ENCODE data around the gene TSHR.

The TSHR gene

DNA sequence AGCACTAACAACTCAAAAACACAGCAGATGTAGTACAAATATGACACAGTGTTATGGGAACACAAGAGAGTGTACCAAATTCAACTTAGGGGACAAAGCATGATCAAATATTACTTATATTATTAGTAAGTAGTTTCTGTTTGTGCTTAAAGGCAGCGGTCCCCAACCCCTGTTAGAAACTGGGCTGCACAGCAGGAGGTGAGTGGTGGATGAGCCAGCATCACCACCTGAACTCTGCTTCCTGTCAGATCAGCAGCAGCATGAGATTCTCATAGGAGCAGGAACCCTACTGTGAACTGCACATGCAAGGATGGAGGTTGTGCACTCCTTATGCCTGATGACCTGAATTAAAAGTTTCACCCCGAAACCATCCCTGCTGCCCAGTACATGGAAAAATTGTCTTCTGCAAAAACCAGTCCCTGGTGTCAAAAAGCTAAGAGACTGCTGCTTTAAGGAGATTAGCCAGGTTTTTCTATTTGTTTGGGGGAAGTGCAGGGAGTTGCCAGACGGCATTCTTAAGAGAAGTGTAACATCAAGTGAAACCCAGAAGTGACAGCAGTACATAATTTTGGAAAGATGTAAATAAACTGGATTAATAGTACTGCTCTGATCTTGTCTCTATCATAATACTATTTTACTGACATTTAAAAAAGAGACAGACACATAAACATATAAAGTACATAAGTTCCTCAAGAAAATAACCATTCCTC, 238.7 kb downstream of the TSHR start:
- DNase-seq, result no peak

Measured in femur (tissue), 1 donor.